Osteoblast (primary cell): ENCODE measurements around the gene SKIC8. TPM values are rescaled to one million over a fixed set of nuclear protein-coding genes. Genes with fewer than 3 reads are reported as not detected.
A peak's percentile ranks its signal among the peaks of the same experiment; 100 is the strongest.

ENCODE experiments used
- DNase-seq: peaks from one replicate; pipeline ENCODE4 v3.0.0; 2011; ENCODE audit warnings: low spot score, mixed read lengths; ENCODE audit not compliant: insufficient read length; ENCODE audit errors: missing footprints
- H2AFZ ChIP-seq: 2 replicates; pipeline ENCODE4 v1.6.0; 2011; ENCODE audit warnings: mild to moderate bottlenecking, low read length
- H3K27ac ChIP-seq: 2 replicates; pipeline ENCODE4 v1.5.1; 2011; ENCODE audit warnings: mild to moderate bottlenecking, low read depth, low read length, moderate library complexity
- H3K27me3 ChIP-seq: 2 replicates; pipeline ENCODE4 v1.6.0; 2012; ENCODE audit warnings: mild to moderate bottlenecking, control low read depth, inconsistent platforms, low read length, moderate library complexity; ENCODE audit not compliant: insufficient read depth
- H3K36me3 ChIP-seq: 2 replicates; pipeline ENCODE4 v1.5.1; 2011; ENCODE audit warnings: mild to moderate bottlenecking, low read length, control low read depth, moderate library complexity; ENCODE audit not compliant: insufficient read depth
- H3K4me1 ChIP-seq: 2 replicates; pipeline ENCODE4 v1.5.1; 2011; ENCODE audit warnings: mild to moderate bottlenecking, low read length, control low read depth, moderate library complexity; ENCODE audit not compliant: insufficient read depth
- H3K4me2 ChIP-seq: 2 replicates; pipeline ENCODE4 v1.6.0; 2011; ENCODE audit warnings: mild to moderate bottlenecking, low read length; ENCODE audit not compliant: insufficient read depth
- H3K4me3 ChIP-seq: fragments of 200-600 bp; sonication (generic); 3 replicates; pipeline ENCODE4 v1.5.1; 2012; ENCODE audit warnings: mild to moderate bottlenecking, low read length, inconsistent platforms; ENCODE audit not compliant: insufficient read depth
- H3K79me2 ChIP-seq: 2 replicates; pipeline ENCODE4 v1.6.0; 2012; ENCODE audit warnings: mild to moderate bottlenecking, low read length, control low read depth, inconsistent platforms; ENCODE audit not compliant: insufficient read depth
- H3K9me3 ChIP-seq: 2 replicates; pipeline ENCODE4 v1.5.1; 2011; ENCODE audit warnings: low read depth, low read length, control low read depth
- H4K20me1 ChIP-seq: 2 replicates; pipeline ENCODE4 v1.6.0; 2012; ENCODE audit warnings: mild to moderate bottlenecking, low read length, control low read depth; ENCODE audit not compliant: insufficient read depth
- CTCF ChIP-seq: IDR thresholded peaks from 2 replicates; pipeline ENCODE4 v1.5.1; 2011; ENCODE audit warnings: mild to moderate bottlenecking, low read depth, low read length, moderate library complexity; ENCODE audit errors: extremely low read depth
- total RNA-seq: library from RNA; depleted of rRNA; stranded (reverse); fragments of >200 nt; gene quantifications from 2 replicates; pipeline ENCODE4 v1.2.3, GENCODE V29; 2012

SKIC8 gene
- total RNA-seq, 1 donor = 62.6 TPM

- H2AFZ ChIP-seq = no peak overlapping the region
- no peak overlapping the region for H3K4me2 ChIP-seq
- no peaks in the 10 kb centered on the region for H3K36me3 ChIP-seq
- H3K27ac ChIP-seq = no peak overlapping the region
- peak; percentile 5 for DNase-seq
- no peak for TF ChIP-seq CTCF
- H4K20me1 ChIP-seq = no peaks in the 10 kb centered on the region
- no peaks in the 10 kb centered on the region for H3K4me1 ChIP-seq
- H3K4me3 ChIP-seq = no peak overlapping the region
- peaks cover 27% of the 10 kb centered on the region for H3K27me3 ChIP-seq
- no peaks in the 10 kb centered on the region for H3K79me2 ChIP-seq
- no peaks in the 10 kb centered on the region for H3K9me3 ChIP-seq
These were observed 14.0 kb upstream of the SKIC8 start for GRCh38 chr15:78313383-78313782.

- Histone ChIP-seq H3K4me3 (no peak overlapping the region), H4K20me1 (no peaks in the 10 kb centered on the region), H3K79me2 (no peaks in the 10 kb centered on the region), H3K27ac (no peak overlapping the region), H2AFZ (no peak overlapping the region), H3K9me3 (no peaks in the 10 kb centered on the region), H3K4me2 (no peak overlapping the region), H3K36me3 (no peaks in the 10 kb centered on the region), H3K4me1 (no peaks in the 10 kb centered on the region), H3K27me3 (peaks cover 27% of the 10 kb centered on the region)
- DNase-seq = no peak
- TF ChIP-seq CTCF = no peak
These were observed 13.5 kb upstream of the SKIC8 start for GRCh38 chr15:78312957-78313356.

- TF ChIP-seq CTCF = no peak
- H3K4me3 ChIP-seq = no peak overlapping the region
- no peak overlapping the region for H3K27ac ChIP-seq
- H3K9me3 ChIP-seq = no peaks in the 10 kb centered on the region
- H3K4me1 ChIP-seq = no peaks in the 10 kb centered on the region
- no peaks in the 10 kb centered on the region for H3K36me3 ChIP-seq
- H2AFZ ChIP-seq = no peak overlapping the region
- H3K27me3 ChIP-seq = peaks cover 27% of the 10 kb centered on the region
- DNase-seq = peak; percentile 48
- H3K4me2 ChIP-seq = no peak overlapping the region
- H3K79me2 ChIP-seq = no peaks in the 10 kb centered on the region
- no peaks in the 10 kb centered on the region for H4K20me1 ChIP-seq
These were observed 13.1 kb upstream of the SKIC8 start for GRCh38 chr15:78312536-78312935.

- H2AFZ ChIP-seq = no peak overlapping the region
- no peak for DNase-seq
- no peak for TF ChIP-seq CTCF
These were observed 11.9 kb upstream of the SKIC8 start for GRCh38 chr15:78311292-78311691.

More at GRCh38 chr15:78311292-78311691, 11.9 kb upstream of the SKIC8 start:
- H3K79me2 ChIP-seq = no peaks in the 10 kb centered on the region
- peaks cover 27% of the 10 kb centered on the region for H3K27me3 ChIP-seq
- H4K20me1 ChIP-seq = no peaks in the 10 kb centered on the region
- H3K36me3 ChIP-seq = no peaks in the 10 kb centered on the region
- no peaks in the 10 kb centered on the region for H3K9me3 ChIP-seq
- no peak overlapping the region for H3K27ac ChIP-seq
- H3K4me2 ChIP-seq = no peak overlapping the region
- peaks cover 7% of the 10 kb centered on the region for H3K4me1 ChIP-seq
- H3K4me3 ChIP-seq = no peak overlapping the region
